ENCODE data around the gene CT47C1. TPM values are rescaled to one million over a fixed set of nuclear protein-coding genes. Genes with fewer than 3 reads are reported as not detected.

Gene CT47C1
- total RNA-seq, 2 donors from 2014 or later, result not detected

- Histone ChIP-seq H3K9me3 (ENCODE audit: control insufficient read depth, low read length) (no peaks in the 10 kb centered on the region), H3K4me1 (ENCODE audit: control insufficient read depth, insufficient read depth, low read length) (peaks cover 4% of the 10 kb centered on the region), H3K4me3 (ENCODE audit: low read length) (no peak overlapping the region), H3K36me3 (ENCODE audit: control insufficient read depth, insufficient read depth, low read length) (no peaks in the 10 kb centered on the region), H3K9ac (ENCODE audit: extremely low read depth, low read length, poor library complexity, severe bottlenecking) (no peak overlapping the region), H3K27me3 (ENCODE audit: control insufficient read depth, insufficient read depth, low read length, poor library complexity, severe bottlenecking) (no peaks in the 10 kb centered on the region), H3K27ac (ENCODE audit: low read depth, low read length) (no peak overlapping the region)
- H3K27me3 Mint-ChIP-seq (ENCODE audit: insufficient read depth), result no peaks in the 10 kb centered on the region
- peaks cover 29% of the 10 kb centered on the region for H3K9me3 Mint-ChIP-seq
- DNase-seq, result no peak
- 68% methylated on average over 2 of the region's 2 CpGs; no CpG with 5 or more reads in 1 of the 2 experiments for WGBS, 2 experiments (ENCODE audit: insufficient coverage in 1 of 2, insufficient read length in 1 of 2)
- H3K4me3 Mint-ChIP-seq, result no peak overlapping the region
- no peaks in the 10 kb centered on the region for H3K36me3 Mint-ChIP-seq (ENCODE audit: low read depth)
- H3K27ac Mint-ChIP-seq, result no peak overlapping the region
- TF ChIP-seq CTCF (conservative IDR thresholded peaks at IDR 0.05), result no peak
- peaks cover 7% of the 10 kb centered on the region for H3K4me1 Mint-ChIP-seq
Observed at GRCh38 chrX:119055687-119056086, 17.1 kb upstream of the CT47C1 start.

GRCh38 chrX:119062750-119063374 is 9.9 kb upstream of the CT47C1 start:
- peak; percentile 45 for DNase-seq
- Histone ChIP-seq H3K27me3 (ENCODE audit: control insufficient read depth, insufficient read depth, low read length, poor library complexity, severe bottlenecking) (peaks cover 6% of the 10 kb centered on the region), H3K4me1 (ENCODE audit: control insufficient read depth, insufficient read depth, low read length) (no peaks in the 10 kb centered on the region), H3K4me3 (ENCODE audit: low read length) (no peak overlapping the region), H3K36me3 (ENCODE audit: control insufficient read depth, insufficient read depth, low read length) (no peaks in the 10 kb centered on the region), H3K9me3 (ENCODE audit: control insufficient read depth, low read length) (no peaks in the 10 kb centered on the region), H3K27ac (ENCODE audit: low read depth, low read length) (no peak overlapping the region), H3K9ac (ENCODE audit: extremely low read depth, low read length, poor library complexity, severe bottlenecking) (no peak overlapping the region)
- H3K27me3 Mint-ChIP-seq (ENCODE audit: insufficient read depth), result peaks cover 2% of the 10 kb centered on the region
- 58 to 80% methylated on average over 1 to 6 of the region's 6 CpGs for WGBS, 2 experiments (ENCODE audit: insufficient coverage in 1 of 2, insufficient read length in 1 of 2)
- H3K27ac Mint-ChIP-seq, result no peak overlapping the region
- H3K36me3 Mint-ChIP-seq (ENCODE audit: low read depth), result no peaks in the 10 kb centered on the region
- no peak for TF ChIP-seq CTCF (conservative IDR thresholded peaks at IDR 0.05)
- H3K9me3 Mint-ChIP-seq, result peaks cover 34% of the 10 kb centered on the region
- no peak overlapping the region for H3K4me3 Mint-ChIP-seq
- peaks cover 7% of the 10 kb centered on the region for H3K4me1 Mint-ChIP-seq

- peaks cover 34% of the 10 kb centered on the region for H3K9me3 Mint-ChIP-seq
- Histone ChIP-seq H3K9ac (ENCODE audit: extremely low read depth, low read length, poor library complexity, severe bottlenecking) (no peak overlapping the region), H3K27ac (ENCODE audit: low read depth, low read length) (no peak overlapping the region), H3K36me3 (ENCODE audit: control insufficient read depth, insufficient read depth, low read length) (no peaks in the 10 kb centered on the region), H3K4me1 (ENCODE audit: control insufficient read depth, insufficient read depth, low read length) (no peaks in the 10 kb centered on the region), H3K27me3 (ENCODE audit: control insufficient read depth, insufficient read depth, low read length, poor library complexity, severe bottlenecking) (peaks cover 11% of the 10 kb centered on the region), H3K9me3 (ENCODE audit: control insufficient read depth, low read length) (no peaks in the 10 kb centered on the region), H3K4me3 (ENCODE audit: low read length) (no peak overlapping the region)
- no peak for TF ChIP-seq CTCF (conservative IDR thresholded peaks at IDR 0.05)
- H3K27me3 Mint-ChIP-seq (ENCODE audit: insufficient read depth), result peaks cover 2% of the 10 kb centered on the region
- no peaks in the 10 kb centered on the region for H3K36me3 Mint-ChIP-seq (ENCODE audit: low read depth)
- peaks cover 7% of the 10 kb centered on the region for H3K4me1 Mint-ChIP-seq
- no peak overlapping the region for H3K4me3 Mint-ChIP-seq
- DNase-seq, result no peak
- H3K27ac Mint-ChIP-seq, result no peak overlapping the region
- 91 to 100% methylated on average over 3 to 6 of the region's 7 CpGs for WGBS, 2 experiments (ENCODE audit: insufficient coverage in 1 of 2, insufficient read length in 1 of 2)
Observed at GRCh38 chrX:119063428-119063827, 9.4 kb upstream of the CT47C1 start.
